Psoas muscle (tissue), 8 donors: ENCODE data around the gene WDR88. TPM values are rescaled to one million over a fixed set of nuclear protein-coding genes. Genes with fewer than 3 reads are reported as not detected.

Experiments used
- ATAC-seq, 4 donors: fragments of 200-7000 bp; cut with Tn5 transposase; one replicate each; pipeline ENCODE4 v1.9.1; 2020; ENCODE audit warnings: moderate library complexity in 3 of 4, mild to moderate bottlenecking in 2 of 4
- DNase-seq, 2 donors: peaks; one replicate each; pipeline ENCODE4 v3.0.0-alpha.2; 2020
- H3K27ac ChIP-seq: fragments of 200-600 bp; one replicate; pipeline ENCODE4 v1.8.0; 2022
- H3K27me3 ChIP-seq, 3 donors: fragments of 200-600 bp in 1 of 3; one replicate each; pipeline versions ENCODE4 v1.6.1 to v1.8.0; 2013 to 2022; ENCODE audit warnings: low read length in 2 of 3, mild to moderate bottlenecking in 2 of 3, moderate library complexity in 1 of 3; ENCODE audit not compliant: insufficient read depth in 3 of 3
- H3K36me3 ChIP-seq, 2 donors: fragments of 200-600 bp in 1 of 2; one replicate each; pipeline versions ENCODE4 v1.6.1 to v1.8.0; 2013 to 2022; ENCODE audit warnings: low read depth in 1 of 2, mild to moderate bottlenecking in 1 of 2, moderate library complexity in 1 of 2; ENCODE audit not compliant: insufficient read depth in 1 of 2
- H3K4me1 ChIP-seq: fragments of 200-600 bp; one replicate; pipeline ENCODE4 v1.8.0; 2022
- H3K4me3 ChIP-seq: fragments of 200-600 bp; one replicate; pipeline ENCODE4 v1.8.0; 2022; ENCODE audit warnings: mild to moderate bottlenecking
- H3K9me3 ChIP-seq: fragments of 200-600 bp; one replicate; pipeline ENCODE4 v1.8.0; 2022
- WGBS, 3 donors: extraction: QIAGEN DNeasy Blood & Tissue Kit; methylation state at CpG; one replicate each; pipeline versions ENCODE4 v1.1.6 to v1.1.7; 2013; 5-methylcytosine and 5-hydroxymethylcytosine counted together
- intact Hi-C, 2 donors: fragments of 100-400 bp; cut with DNase I; formaldehyde crosslinking; loops; one replicate each; pipeline versions ENCODE4 v1.11.0 to v1.14.2; 2022
- polyA plus RNA-seq, 3 donors: library from polyadenylated mRNA; stranded (reverse); fragments of 200-250 nt; gene quantifications; one replicate each; pipeline ENCODE4 v1.2.3, GENCODE V29; 2013
- total RNA-seq, 4 donors: library from RNA; stranded (reverse); fragmentation: NEBNext Ultra II Directional in 2 of 4; extraction: Animal tissue kit (Norgen Biotek cat#: 25700) in 2 of 4; gene quantifications; one replicate each; pipeline versions ENCODE4 v1.2.1 to v1.2.4, GENCODE V29; 2021 to 2023
- TF ChIP-seq, protein P1 (sequence below): fragments of 200-600 bp; IDR thresholded peaks from one replicate; pipeline ENCODE4 v1.8.0; 2022; ENCODE audit warnings: antibody characterized with exemption
- donor health status: healthy with polysubstance abuse.
- donor health status: DM: no; HTN: no; CAD: no; lungs with moderate emphysema.
- donor health status: Bipolar disorder and iron deficiency.
- donor health status: healthy.
- donor health status: DM: yes; HTN: yes; CAD: no.
- donor health status: DM: no; HTN: no; CAD: no.
- donor health status: DM: no; HTN: no; CAD: no.
- donor health status: DM: yes; HTN: yes; CAD: no.

WDR88 gene
- total and polyA plus RNA-seq, 7 donors, result 0.06 TPM; not detected in 6

DNA sequence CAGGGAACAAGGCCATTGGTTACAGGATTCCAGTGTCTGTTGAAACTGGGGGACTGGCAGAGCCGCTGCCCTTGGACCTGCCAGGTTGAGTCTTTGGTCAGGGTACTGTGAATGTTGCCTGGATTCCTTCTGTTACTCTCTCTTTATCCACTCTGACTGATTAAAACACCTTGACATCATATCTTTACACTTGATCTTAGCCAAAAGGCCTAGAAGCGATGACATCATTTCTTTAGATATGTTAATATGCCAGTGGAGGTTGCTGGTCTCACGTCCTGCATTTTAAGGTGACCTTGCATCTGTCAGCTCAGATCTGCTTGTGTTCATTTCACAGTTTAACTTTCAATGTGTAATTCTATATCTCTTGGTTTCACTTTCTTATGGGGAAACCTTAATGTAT lies 41.7 kb upstream of the WDR88 start:
- H3K27me3 ChIP-seq, result no peaks in the 10 kb centered on the region
- DNase-seq, result no peak
- no peak overlapping the region for H3K4me3 ChIP-seq
- no peak overlapping the region for H3K27ac ChIP-seq
- peaks cover 8% of the 10 kb centered on the region for H3K4me1 ChIP-seq
- no peaks in the 10 kb centered on the region for H3K9me3 ChIP-seq
- WGBS, 3 donors, result 82 to 84% (median 82%) methylated on average over 3 of the region's 3 CpGs
- intact Hi-C loops, result no loop called here
- ATAC-seq, result no peak
- peaks cover 0 to 71% of the 10 kb centered on the region in 2 donors for H3K36me3 ChIP-seq
- TF ChIP-seq, protein P1, sequence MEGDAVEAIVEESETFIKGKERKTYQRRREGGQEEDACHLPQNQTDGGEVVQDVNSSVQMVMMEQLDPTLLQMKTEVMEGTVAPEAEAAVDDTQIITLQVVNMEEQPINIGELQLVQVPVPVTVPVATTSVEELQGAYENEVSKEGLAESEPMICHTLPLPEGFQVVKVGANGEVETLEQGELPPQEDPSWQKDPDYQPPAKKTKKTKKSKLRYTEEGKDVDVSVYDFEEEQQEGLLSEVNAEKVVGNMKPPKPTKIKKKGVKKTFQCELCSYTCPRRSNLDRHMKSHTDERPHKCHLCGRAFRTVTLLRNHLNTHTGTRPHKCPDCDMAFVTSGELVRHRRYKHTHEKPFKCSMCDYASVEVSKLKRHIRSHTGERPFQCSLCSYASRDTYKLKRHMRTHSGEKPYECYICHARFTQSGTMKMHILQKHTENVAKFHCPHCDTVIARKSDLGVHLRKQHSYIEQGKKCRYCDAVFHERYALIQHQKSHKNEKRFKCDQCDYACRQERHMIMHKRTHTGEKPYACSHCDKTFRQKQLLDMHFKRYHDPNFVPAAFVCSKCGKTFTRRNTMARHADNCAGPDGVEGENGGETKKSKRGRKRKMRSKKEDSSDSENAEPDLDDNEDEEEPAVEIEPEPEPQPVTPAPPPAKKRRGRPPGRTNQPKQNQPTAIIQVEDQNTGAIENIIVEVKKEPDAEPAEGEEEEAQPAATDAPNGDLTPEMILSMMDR, result no peak

DNA sequence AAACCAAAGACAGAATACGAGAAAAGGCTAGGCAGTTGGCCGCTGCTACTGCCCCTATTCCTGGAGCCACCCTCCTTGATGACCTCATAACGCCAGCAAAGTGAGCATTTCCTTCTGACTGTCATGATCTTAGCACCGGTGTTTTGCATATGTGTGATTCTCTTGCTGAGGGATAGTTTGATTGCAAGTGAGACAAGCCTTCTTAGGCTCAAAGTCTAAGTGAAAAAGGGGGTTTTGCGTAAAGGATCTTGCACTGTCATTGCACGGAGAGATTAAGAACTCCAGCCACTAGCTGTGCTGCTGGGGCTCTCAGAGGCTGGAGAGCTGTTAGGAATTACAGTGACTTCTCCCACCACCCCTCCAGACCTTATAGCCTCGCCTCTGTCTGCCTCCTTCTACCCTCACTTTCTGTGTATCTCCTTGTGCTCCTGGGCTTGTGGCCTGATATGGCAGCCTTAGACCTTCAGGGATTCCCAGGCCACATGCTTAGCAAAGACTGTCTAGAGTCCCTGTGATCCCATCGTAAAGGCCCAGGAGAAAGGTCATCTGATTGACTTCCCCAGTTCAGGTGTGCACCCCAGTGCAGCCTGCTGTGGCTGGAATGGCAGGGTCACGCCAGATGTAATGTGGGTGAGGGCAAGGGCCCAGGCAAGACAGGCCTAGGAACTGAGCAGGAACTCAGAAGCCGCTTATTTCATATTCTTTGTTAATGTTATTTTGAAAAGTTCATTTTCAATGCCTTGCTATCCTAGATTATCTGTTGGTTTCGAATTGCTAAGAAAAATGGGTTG lies 38.3 kb upstream of the WDR88 start:
- Histone ChIP-seq H3K36me3 (peaks cover 5 to 97% of the 10 kb centered on the region in 2 donors), H3K9me3 (no peaks in the 10 kb centered on the region), H3K4me1 (peaks cover 4% of the 10 kb centered on the region), H3K4me3 (no peak overlapping the region), H3K27me3 (no peaks in the 10 kb centered on the region), H3K27ac (peak overlapping the region; percentile 55)
- WGBS, 3 donors, result 94 to 96% (median 96%) methylated on average over 11 of the region's 11 CpGs
- ATAC-seq (no peak), DNase-seq (no peak)
- TF ChIP-seq, protein P1, result no peak
- intact Hi-C loops, result no loop called here

DNA sequence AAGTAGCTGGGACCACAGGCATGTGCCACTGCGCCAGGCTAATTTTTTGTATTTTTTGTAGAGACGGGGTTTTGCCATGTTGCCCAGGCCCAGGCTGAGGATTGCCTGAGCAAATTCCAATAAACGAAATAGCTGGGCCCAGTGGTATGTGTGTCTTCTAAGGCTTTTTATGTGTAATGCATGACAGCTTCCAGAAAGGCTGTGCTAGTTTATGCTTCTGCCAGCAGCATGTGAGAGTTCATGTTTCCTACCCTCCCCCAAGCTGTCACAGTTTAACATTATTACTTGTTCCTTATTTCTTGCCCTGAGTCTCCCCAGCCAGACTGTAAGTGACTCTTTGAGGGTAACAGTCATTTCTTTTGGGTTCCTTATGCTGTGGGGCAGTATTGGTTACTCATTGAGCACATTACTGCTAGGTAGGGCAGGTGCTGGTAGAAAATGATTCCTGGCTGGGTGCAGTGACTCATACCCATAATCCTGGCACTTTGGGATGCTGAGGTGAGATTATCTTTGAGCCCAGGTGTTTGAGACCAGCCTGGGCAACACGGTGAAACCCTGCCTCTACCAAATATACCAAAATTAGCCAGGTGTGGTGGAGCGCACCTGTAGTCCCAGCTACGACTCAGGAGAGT lies 37.4 kb upstream of the WDR88 start:
- Histone ChIP-seq H3K27me3 (no peaks in the 10 kb centered on the region), H3K36me3 (peaks cover 5 to 97% of the 10 kb centered on the region in 2 donors), H3K4me1 (peaks cover 4% of the 10 kb centered on the region), H3K4me3 (no peak overlapping the region), H3K27ac (peak overlapping the region; percentile 19), H3K9me3 (no peaks in the 10 kb centered on the region)
- TF ChIP-seq, protein P1, result no peak
- WGBS, 3 donors, result 59 to 73% (median 63%) methylated on average over 6 of the region's 6 CpGs
- DNase-seq, result no peak
- intact Hi-C loops, result no loop called here
- peak; percentile 48 to 85 (median 60) for ATAC-seq

DNA sequence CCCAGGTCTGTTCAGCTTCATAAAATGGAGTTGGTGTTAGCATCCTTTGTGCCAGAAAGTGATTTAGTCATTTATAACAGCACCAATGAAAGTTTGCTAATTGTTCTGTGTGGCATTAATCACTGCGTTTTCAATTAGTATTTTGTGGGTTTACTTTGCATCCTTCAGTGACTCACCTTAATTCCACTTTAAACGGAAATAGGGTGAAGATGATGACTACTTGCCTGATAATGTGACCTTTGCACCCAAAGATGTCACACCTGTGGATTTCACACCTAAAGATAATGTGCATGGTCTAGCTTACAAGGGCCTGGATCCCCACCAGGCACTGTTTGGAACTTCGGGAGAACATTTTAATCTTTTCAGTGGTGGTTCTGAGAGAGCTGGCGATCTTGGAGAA lies 35.9 kb upstream of the WDR88 start:
- 91 to 94% (median 93%) methylated on average over 4 of the region's 4 CpGs for WGBS, 3 donors
- Histone ChIP-seq H3K36me3 (peaks cover 6 to 96% of the 10 kb centered on the region in 2 donors), H3K4me3 (no peak overlapping the region), H3K27me3 (no peaks in the 10 kb centered on the region), H3K4me1 (peaks cover 4% of the 10 kb centered on the region), H3K9me3 (no peaks in the 10 kb centered on the region), H3K27ac (no peak overlapping the region)
- TF ChIP-seq, protein P1, result no peak
- ATAC-seq, result no peak
- intact Hi-C loops, result no loop called here
- DNase-seq, result no peak
